NCI-H2081 (cell line): ENCODE data around the gene FGF14.

ENCODE experiments used
- DNase-seq, 2 experiments: peaks; one replicate each; lab custom pipeline; 2025; lab: John Stamatoyannopoulos, UW

Gene FGF14

GRCh38 chr13:102401766-102402165 lies at the start of gene FGF14:
Gene FGF14, minus strand, starts transcription at chr13:102402048.
- no peak for DNase-seq

- DNase-seq = no peak
Observed at GRCh38 chr13:102443249-102443648, 41.4 kb upstream of the FGF14 start.

- no peak for DNase-seq
Observed at GRCh38 chr13:102441085-102441484, 39.2 kb upstream of the FGF14 start.

- peak in 1 of 2 experiments; percentile 2 for DNase-seq
Observed at GRCh38 chr13:102440259-102440936, 38.5 kb upstream of the FGF14 start.

- DNase-seq = no peak
Observed at GRCh38 chr13:102422690-102423089, 20.8 kb upstream of the FGF14 start.

- DNase-seq = no peak
Observed at GRCh38 chr13:102405499-102406100, 3.8 kb upstream of the FGF14 start.

GRCh38 chr13:102402290-102402689 lies 442 bp upstream of the FGF14 start:
- DNase-seq = no peak

GRCh38 chr13:102401265-102401664 lies 583 bp downstream of the FGF14 start:
- DNase-seq = no peak

GRCh38 chr13:102400675-102401145 lies 1.1 kb downstream of the FGF14 start:
- no peak for DNase-seq

GRCh38 chr13:102399791-102400674 lies 1.8 kb downstream of the FGF14 start:
- DNase-seq = peak in 1 of 2 experiments; percentile 26

- no peak for DNase-seq
Observed at GRCh38 chr13:102395939-102396338, 5.9 kb downstream of the FGF14 start.

- no peak for DNase-seq
Observed at GRCh38 chr13:102395174-102395573, 6.7 kb downstream of the FGF14 start.

GRCh38 chr13:102394158-102395053 lies 7.4 kb downstream of the FGF14 start:
- peak; percentile 91 to 94 for DNase-seq

GRCh38 chr13:102392481-102393209 lies 9.2 kb downstream of the FGF14 start:
- DNase-seq = no peak

- DNase-seq = no peak
Observed at GRCh38 chr13:102386461-102386860, 15.4 kb downstream of the FGF14 start.

GRCh38 chr13:102380012-102380411 lies 21.8 kb downstream of the FGF14 start:
- no peak for DNase-seq

GRCh38 chr13:102376318-102376717 lies 25.5 kb downstream of the FGF14 start:
- DNase-seq = no peak

GRCh38 chr13:102374726-102375125 lies 27.1 kb downstream of the FGF14 start:
- DNase-seq = no peak

GRCh38 chr13:102374233-102374632 lies 27.6 kb downstream of the FGF14 start:
- no peak for DNase-seq

GRCh38 chr13:102373221-102373620 lies 28.6 kb downstream of the FGF14 start:
- DNase-seq = no peak

- peak in 1 of 2 experiments; percentile 4 for DNase-seq
Observed at GRCh38 chr13:102369302-102369701, 32.5 kb downstream of the FGF14 start.
